GM11168 (cell line): ENCODE data around the gene OTUD1.

ENCODE experiments used
- in situ Hi-C: fragments of 300-500 bp; cut with MboI; formaldehyde crosslinking; loops from one replicate; pipeline ENCODE4 v1.12.0; 2022; ENCODE audit warnings: low sequenced_read_pairs; ENCODE audit not compliant: unreplicated experiment

OTUD1 gene

DNA sequence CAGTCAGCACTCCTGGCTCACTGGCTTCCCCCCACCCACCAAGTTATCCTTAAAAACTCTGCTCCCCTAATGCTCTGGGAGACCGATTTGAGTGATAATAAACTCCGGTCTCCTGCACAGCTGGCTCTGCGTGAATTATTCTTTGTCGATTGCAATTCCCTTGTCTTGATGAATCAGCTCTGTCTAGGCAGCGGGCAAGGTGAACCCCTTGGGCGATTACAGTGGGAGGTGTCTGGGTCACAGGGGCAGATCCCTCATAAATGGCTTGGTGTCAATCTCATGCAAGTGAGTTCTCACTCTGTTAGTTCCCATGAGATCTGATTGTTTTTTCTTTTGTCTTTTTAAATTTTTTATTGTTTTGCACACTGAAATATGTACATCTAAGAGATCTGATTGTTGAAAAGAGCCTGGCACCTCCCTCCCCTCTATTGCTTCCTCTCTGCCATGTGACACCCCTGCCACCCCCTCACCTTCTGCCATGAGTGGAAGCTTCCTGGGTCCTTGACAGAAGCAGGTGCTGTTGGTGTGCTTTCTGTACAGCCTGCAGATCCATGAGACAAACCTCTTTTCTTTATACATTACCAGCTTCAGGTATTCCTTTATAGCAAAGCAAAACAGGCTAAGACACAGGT, 20.5 kb downstream of the OTUD1 start:
- in situ Hi-C loops, result no loop called here

DNA sequence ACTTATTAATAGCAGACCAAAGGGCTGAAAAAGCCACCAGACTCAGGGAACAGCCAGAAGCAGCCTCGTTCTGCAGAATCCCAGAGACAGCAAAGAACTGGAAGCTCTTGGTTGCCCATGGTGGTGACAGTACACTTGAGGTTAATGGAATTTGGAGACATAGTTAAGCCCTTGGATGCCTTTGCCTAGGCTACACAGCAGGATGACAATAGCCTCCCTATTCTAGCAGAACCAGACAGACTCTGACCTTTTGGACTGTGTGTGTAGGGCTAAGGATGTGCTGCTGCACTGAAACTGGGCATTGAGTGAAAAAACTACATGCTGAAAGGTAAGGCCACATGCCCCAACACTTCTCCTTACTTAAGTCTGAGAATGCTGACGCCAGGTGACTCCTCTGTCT, 22.7 kb downstream of the OTUD1 start:
- in situ Hi-C loops, result no loop called here

DNA sequence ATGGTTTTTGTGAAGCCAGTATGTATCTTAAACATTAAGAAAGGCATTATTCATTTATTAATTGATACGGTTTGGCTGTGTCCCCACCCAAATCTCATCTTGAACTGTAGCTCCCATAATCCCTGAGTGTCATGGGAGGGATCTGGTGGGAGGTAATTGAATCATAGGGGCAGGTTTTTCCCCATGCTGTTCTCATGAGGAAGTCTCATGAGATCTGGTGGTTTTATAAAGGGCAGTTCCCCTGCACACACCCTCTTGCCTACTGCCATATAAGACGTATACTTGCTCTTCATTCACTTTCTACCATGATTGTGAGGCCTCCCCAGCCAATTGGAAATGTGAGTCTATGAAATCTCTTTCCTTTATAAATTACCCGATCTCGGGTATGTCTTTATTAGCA, 28.1 kb downstream of the OTUD1 start:
- in situ Hi-C loops, result no loop called here

DNA sequence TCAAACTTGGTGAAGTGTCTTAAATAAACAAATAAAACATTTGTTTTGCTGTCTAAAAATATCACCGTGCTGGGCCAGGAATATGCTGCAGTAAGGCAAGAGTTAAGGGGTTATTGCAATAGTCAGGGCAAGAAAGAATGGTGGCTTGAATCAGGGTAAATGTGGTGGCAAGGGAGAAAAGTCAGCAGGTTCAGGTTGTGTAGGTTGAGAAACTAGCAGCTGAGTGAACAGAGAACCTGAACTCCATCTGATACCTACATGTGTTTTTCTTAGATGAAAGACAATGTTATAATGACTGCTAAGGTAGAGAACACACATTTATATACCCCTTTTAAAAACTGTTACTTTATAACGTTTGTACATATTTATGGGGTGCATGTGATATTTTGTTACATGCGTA, 28.7 kb downstream of the OTUD1 start:
- in situ Hi-C loops, result no loop called here

DNA sequence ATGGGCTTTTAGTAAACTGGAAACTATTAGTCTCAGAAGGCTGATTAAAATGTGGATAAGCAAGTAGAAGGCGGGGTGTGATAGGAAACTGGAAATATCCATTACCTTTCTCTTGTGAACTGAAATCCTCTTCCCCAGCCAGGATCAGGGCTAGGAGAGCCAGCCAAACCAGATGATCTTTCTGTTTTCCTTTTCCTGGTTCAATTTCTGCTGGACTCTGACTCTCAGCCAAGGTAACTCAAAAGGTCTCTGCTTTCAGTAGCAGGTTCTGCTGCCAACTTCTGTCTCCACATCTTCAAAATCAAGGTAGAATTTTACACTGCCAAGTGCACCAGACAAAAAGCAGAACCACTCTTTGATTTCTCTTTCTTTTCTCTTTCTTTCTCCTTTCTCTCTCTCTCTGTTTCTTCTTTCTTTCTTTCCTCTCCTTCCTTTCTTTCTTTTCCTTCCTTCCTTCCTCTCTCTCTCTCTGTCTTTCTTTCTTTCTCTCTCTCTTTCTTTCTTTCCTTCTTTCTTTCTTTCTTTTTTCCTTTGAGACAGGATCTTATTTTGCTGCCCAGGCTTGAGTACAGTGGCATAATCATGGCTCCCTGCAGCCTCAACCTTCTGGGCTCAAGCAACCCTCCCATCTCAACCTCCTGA, 30.8 kb downstream of the OTUD1 start:
- in situ Hi-C loops, result no loop called here

DNA sequence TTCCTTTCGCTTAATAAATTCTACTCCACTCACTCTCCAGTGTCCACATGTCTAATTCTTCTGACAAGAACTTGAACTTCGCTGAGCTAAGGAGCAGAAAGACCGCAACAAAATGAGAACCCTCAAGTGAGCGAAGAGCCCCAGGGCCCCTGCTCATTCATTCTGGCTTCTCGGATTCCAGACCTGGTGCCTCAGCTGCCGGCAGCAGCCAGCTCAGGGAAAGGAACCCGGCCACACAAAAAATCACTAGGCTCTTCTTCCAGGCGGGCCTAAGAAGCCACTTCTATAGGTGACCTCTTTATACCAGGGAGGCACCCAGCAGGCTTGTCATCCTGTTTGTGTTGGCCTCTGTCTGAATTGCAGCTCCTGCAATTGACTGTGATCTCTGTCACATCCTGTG, 33.3 kb downstream of the OTUD1 start:
- in situ Hi-C loops, result no loop called here

DNA sequence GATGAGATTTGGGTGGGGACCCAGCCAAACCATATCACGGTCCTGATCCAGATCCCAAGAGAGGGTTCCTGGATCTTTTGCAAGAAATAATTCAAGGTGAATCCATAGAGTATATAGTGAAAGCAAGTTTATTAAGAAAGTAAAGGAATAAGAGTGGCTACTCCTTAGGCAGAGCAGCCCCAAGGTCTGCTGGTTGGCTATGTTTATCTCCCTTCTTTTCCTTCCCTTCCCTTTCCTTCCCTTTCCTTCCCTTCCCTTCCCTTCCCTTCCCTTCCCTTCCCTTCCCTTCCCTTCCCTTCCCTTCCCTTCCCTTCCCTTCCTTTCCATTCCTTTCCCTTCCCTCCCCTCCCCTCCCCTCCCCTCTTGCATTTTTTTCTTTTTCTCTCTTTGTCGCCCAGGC, 35.2 kb downstream of the OTUD1 start:
- in situ Hi-C loops, result no loop called here

DNA sequence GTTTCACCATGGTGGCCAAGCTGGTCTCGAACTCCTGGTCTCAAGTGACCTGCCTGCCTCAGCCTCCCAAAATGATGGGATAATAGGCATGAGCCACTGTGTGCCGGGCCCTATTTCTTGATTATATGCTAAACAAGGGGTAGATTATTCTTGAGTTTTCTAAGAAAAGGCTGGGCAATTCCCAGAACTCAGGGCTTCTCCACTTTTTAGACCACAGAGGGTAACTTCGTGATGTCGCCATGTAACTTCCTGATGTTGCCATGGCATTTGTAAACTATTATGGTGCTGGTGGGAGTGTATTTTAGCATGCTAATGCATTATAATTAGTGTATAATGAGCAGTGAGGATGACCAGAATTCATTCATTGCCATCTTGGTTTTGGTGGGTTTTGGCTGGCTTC, 35.8 kb downstream of the OTUD1 start:
- in situ Hi-C loops, result no loop called here

DNA sequence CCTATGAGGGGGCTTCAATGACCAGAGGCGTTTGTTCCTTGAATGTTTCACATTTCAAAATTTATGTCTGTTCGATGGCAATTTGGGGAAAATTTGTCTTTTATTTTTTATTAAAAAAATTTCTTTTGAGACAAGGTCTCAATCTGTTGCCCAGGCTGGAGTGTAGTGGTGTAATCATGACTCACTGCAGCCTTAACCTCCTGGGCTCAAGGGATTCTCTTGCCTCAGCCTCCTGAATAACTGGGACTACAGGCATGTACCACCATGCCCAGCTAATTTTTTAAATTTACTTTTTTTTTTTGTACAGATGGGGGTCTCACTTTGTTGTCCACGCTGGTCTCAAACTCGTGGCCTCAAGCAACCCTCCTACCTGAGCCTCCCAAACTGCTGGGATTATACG, 39.7 kb downstream of the OTUD1 start:
- in situ Hi-C loops, result no loop called here

DNA sequence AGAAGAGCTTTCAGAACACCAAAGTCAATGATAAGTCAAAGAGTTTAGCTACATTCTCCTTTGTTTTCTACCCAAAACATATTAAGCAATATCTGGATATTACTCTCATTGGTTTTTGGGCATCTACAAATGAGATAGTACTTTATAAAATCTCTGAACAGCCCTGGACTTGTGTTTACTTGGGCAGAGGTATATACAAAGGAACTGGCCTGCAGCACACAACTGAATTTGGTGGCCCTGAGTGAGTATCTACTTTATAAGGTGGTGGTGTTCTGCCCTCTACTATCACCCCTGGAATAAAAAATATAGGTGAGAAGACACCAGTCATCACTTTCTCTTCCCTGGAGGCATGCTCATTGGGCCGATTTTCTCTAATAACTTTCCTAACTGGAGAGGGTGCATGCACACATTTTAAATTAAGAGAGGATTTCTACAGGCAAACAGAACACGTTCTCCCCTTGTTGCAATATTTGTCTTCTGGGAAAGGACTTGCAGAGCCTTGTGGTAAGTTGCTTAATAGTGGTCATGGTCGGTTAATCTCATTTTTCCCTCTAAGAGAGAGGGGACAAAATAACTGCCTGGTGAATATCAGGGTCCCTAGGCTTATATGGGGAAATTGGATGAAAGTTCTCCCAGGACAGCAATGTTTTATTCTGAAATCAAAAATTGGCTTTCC, 41.1 kb downstream of the OTUD1 start:
- in situ Hi-C loops, result no loop called here

DNA sequence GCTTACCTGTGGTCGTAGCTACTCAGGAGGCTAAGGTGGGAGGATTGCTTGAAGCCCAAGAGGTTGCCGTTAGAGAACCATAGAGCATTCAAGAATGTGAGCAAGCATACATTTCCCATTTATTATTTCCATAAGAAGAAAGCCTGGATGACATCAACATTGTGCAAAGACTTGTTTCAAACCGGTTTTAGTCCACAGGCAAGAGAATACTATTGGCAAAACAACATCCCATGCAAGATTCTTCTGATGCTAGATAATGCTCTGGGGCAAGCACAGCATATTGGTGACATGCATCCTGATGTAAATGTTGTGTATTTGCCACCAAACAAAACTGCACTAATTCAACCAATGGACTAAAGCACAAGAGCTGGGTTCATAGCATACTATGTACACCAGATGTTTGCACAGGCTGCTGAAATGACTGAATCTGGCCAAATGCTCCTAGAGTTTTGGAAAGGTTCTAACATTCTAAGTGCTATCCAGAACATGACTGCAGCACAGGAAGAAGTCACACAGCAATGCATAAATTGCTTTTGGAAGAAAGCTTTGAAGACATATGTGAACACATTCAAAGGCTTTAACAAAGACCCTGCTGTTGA, 42.6 kb downstream of the OTUD1 start:
- in situ Hi-C loops, result no loop called here

DNA sequence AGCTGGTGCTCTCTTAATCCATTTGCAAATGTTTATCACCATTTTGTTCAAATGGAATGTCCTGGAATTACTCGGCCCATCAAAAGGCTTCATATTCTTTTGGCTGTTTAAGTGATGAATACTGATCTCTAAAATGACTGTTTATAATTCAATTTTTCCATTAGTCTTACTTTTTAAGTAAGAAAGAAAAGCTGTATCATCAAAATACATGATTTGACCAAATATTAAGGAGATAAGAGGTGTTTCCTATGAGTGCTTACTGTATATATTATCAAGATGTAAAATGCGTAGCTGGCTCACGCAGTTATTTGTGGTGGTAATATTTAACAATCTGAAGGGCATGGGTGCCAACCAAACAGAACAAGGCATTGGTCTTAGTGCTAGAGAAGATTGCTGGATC, 51.2 kb downstream of the OTUD1 start:
- in situ Hi-C loops, result no loop called here
